ENCODE measurements around the gene NFKBIB. TPM values are rescaled to one million over a fixed set of nuclear protein-coding genes. Genes with fewer than 3 reads are reported as not detected.

Gene NFKBIB
- total RNA-seq, 6 experiments from 2014 or later = 13.2 to 27.9 (median 16.5) TPM

GRCh38 chr19:38956264-38956663 is 56.5 kb downstream of the NFKBIB start:
- no peak for DNase-seq
- Histone ChIP-seq H3K36me3 (no peaks in the 10 kb centered on the region), H3K9me3 (no peaks in the 10 kb centered on the region), H3K27me3 (no peaks in the 10 kb centered on the region), H3K4me1 (peaks cover 0 to 15% (median 5%) of the 10 kb centered on the region in 4 donors), H3K4me3 (no peak overlapping the region), H3K27ac (no peak overlapping the region)
- no peak for ATAC-seq
- TF ChIP-seq CTCF (IDR thresholded peaks at IDR 0.05) (no peak), POLR2A (IDR thresholded peaks at IDR 0.05) (no peak)
- 85% methylated on average over 2 of the region's 2 CpGs for WGBS (ENCODE audit: insufficient coverage, low coverage, low lambda C conversion rate, missing lambda C conversion rate)
- intact Hi-C loops (cut with DNase I) = no loop called here

GRCh38 chr19:38958301-38958700 is 58.5 kb downstream of the NFKBIB start:
- Histone ChIP-seq H3K36me3 (no peaks in the 10 kb centered on the region), H3K4me1 (peaks cover 0 to 1% (median under 1%) of the 10 kb centered on the region in 4 donors), H3K27ac (no peak overlapping the region), H3K4me3 (no peak overlapping the region), H3K9me3 (no peaks in the 10 kb centered on the region), H3K27me3 (no peaks in the 10 kb centered on the region)
- 100% methylated on average over 1 of the region's 2 CpGs for WGBS (ENCODE audit: insufficient coverage, low coverage, low lambda C conversion rate, missing lambda C conversion rate)
- intact Hi-C loops (cut with DNase I) = no loop called here
- TF ChIP-seq POLR2A (IDR thresholded peaks at IDR 0.05) (no peak), CTCF (IDR thresholded peaks at IDR 0.05) (no peak)
- ATAC-seq = no peak
- no peak for DNase-seq

Other genes starting within 250 kb of the NFKBIB start
- gene CAPN12, start 155.5 kb upstream of the NFKBIB start, total RNA-seq = 10 to 100 TPM in 3 of 6 experiments, 1 to 10 TPM in 3; 2.2 to 45.3 (median 16.3) TPM
- not detected for gene LGALS7, start 126.5 kb upstream of the NFKBIB start, total RNA-seq
- not detected for gene LGALS7B, start 110.8 kb upstream of the NFKBIB start, total RNA-seq
- 100 to 1,000 TPM in 5 of 6 experiments, 10 to 100 TPM in 1; 21.0 to 376 (median 186) TPM for gene LGALS4, start 87.0 kb upstream of the NFKBIB start, total RNA-seq
- gene ECH1, start 68.2 kb upstream of the NFKBIB start, total RNA-seq = 100 to 1,000 TPM; 158 to 466 (median 286) TPM
- gene HNRNPL, start 50.0 kb upstream of the NFKBIB start, total RNA-seq = 100 to 1,000 TPM in 4 of 6 experiments, 10 to 100 TPM in 2; 89.5 to 157 (median 102) TPM
- 10 to 100 TPM in 2 of 6 experiments, 1 to 10 TPM in 4; 3.3 to 13.8 (median 5.5) TPM for gene RINL, start 21.7 kb upstream of the NFKBIB start, total RNA-seq
- 10 to 100 TPM; 28.6 to 62.0 (median 32.5) TPM for gene SIRT2, start 351 bp upstream of the NFKBIB start, total RNA-seq
- gene CCER2, start 12.2 kb downstream of the NFKBIB start, total RNA-seq = under 1 TPM in 4 of 6 experiments, not detected in 2; 0.20 to 0.55 (median 0.37) TPM
- 10 to 100 TPM; 10.6 to 26.5 (median 18.7) TPM for gene SARS2, start 30.8 kb downstream of the NFKBIB start, total RNA-seq
- 10 to 100 TPM; 21.2 to 49.5 (median 24.0) TPM for gene MRPS12, start 31.0 kb downstream of the NFKBIB start, total RNA-seq
- gene FBXO17, start 75.8 kb downstream of the NFKBIB start, total RNA-seq = 10 to 100 TPM; 19.9 to 57.9 (median 36.7) TPM
- 10 to 100 TPM in 1 of 6 experiments, 1 to 10 TPM in 5; 3.7 to 15.5 (median 7.6) TPM for gene FBXO27, start 132.6 kb downstream of the NFKBIB start, total RNA-seq
- gene ACP7, start 184.4 kb downstream of the NFKBIB start, total RNA-seq = not detected
- gene PAK4, start 225.8 kb downstream of the NFKBIB start, total RNA-seq = 10 to 100 TPM; 11.4 to 16.6 (median 14.7) TPM

All from right lobe of liver (tissue), 6 donors.